Endodermal cell (in vitro differentiated cells): ENCODE measurements around the gene PGGT1B. TPM values are rescaled to one million over a fixed set of nuclear protein-coding genes. Genes with fewer than 3 reads are reported as not detected.

Experiments used
- DNase-seq: peaks from one replicate; pipeline ENCODE4 v3.0.0-alpha.2; 2017
- H3K27ac ChIP-seq: 2 replicates; pipeline ENCODE4 v1.5.1; 2013; ENCODE audit warnings: mild to moderate bottlenecking, low read depth, low read length, moderate library complexity
- H3K27me3 ChIP-seq: 2 replicates; pipeline ENCODE4 v1.6.1; 2013; ENCODE audit warnings: mild to moderate bottlenecking, low read length, moderate library complexity; ENCODE audit not compliant: insufficient read depth, control insufficient read depth, poor library complexity, severe bottlenecking
- H3K36me3 ChIP-seq: 2 replicates; pipeline ENCODE4 v1.7.0; 2013; ENCODE audit warnings: mild to moderate bottlenecking, low read length, moderate library complexity; ENCODE audit not compliant: control insufficient read depth, insufficient read depth
- H3K4me1 ChIP-seq: one replicate; pipeline ENCODE4 v1.7.0; 2013; ENCODE audit warnings: low read length; ENCODE audit not compliant: control insufficient read depth, insufficient read depth
- H3K4me3 ChIP-seq: 2 replicates; pipeline ENCODE4 v1.5.1; 2013; ENCODE audit warnings: mild to moderate bottlenecking, low read length, moderate library complexity
- H3K9ac ChIP-seq: 2 replicates; pipeline ENCODE4 v1.6.1; 2013; ENCODE audit warnings: mild to moderate bottlenecking, low read length, moderate library complexity; ENCODE audit not compliant: poor library complexity, severe bottlenecking; ENCODE audit errors: extremely low read depth
- H3K9me3 ChIP-seq: 2 replicates; pipeline ENCODE4 v1.6.1; 2013; ENCODE audit warnings: mild to moderate bottlenecking, low read length, moderate library complexity; ENCODE audit not compliant: control insufficient read depth
- H3K27ac Mint-ChIP-seq: 2 replicates; pipeline ENCODE4 v1.8.0; 2020; ENCODE audit warnings: mixed read lengths
- H3K27me3 Mint-ChIP-seq: 2 replicates; pipeline ENCODE4 v1.8.0; 2021; ENCODE audit warnings: mild to moderate bottlenecking, mixed read lengths; ENCODE audit not compliant: insufficient read depth
- H3K36me3 Mint-ChIP-seq: 2 replicates; pipeline ENCODE4 v1.8.0; 2020; ENCODE audit warnings: low read depth, mixed read lengths
- H3K4me1 Mint-ChIP-seq: 2 replicates; pipeline ENCODE4 v1.8.0; 2020; ENCODE audit warnings: mixed read lengths
- H3K4me3 Mint-ChIP-seq: 2 replicates; pipeline ENCODE4 v1.8.0; 2020; ENCODE audit warnings: mild to moderate bottlenecking, moderate library complexity, mixed read lengths
- H3K9me3 Mint-ChIP-seq: 2 replicates; pipeline ENCODE4 v1.8.0; 2020; ENCODE audit warnings: mild to moderate bottlenecking, mixed read lengths
- CTCF ChIP-seq: fragments of 200-600 bp; sonication (generic); conservative IDR thresholded peaks from 2 replicates; pipeline ENCODE4 v1.5.0; 2021; ENCODE audit warnings: antibody characterized with exemption, mild to moderate bottlenecking
- WGBS, 2 experiments: methylation state at CpG; one replicate each; pipeline versions ENCODE4 v1.1.5 to v1.1.7; 2013; ENCODE audit warnings: missing lambda C conversion rate in 2 of 2, mixed read lengths in 1 of 2; ENCODE audit not compliant: insufficient coverage in 1 of 2, insufficient read length in 1 of 2; 5-methylcytosine and 5-hydroxymethylcytosine counted together
- total RNA-seq, 2 donors: library from RNA; stranded (reverse); fragmentation: NEBNext Ultra II Directional in 1 of 2; extraction: Animal tissue kit (Norgen Biotek cat#: 25700) in 1 of 2; gene quantifications; 2 replicates in 1 of 2; 3 replicates in 1 of 2; pipeline ENCODE4 v1.2.1, GENCODE V29; 2021

Gene PGGT1B
- total RNA-seq, 2 donors from 2014 or later = 43.7 to 44.9 TPM

- Histone ChIP-seq H3K9ac (no peak overlapping the region), H3K27me3 (no peaks in the 10 kb centered on the region), H3K27ac (no peak overlapping the region), H3K36me3 (peaks cover 21% of the 10 kb centered on the region), H3K4me3 (no peak overlapping the region), H3K4me1 (no peaks in the 10 kb centered on the region), H3K9me3 (no peaks in the 10 kb centered on the region)
- TF ChIP-seq CTCF = no peak
- H3K27me3 Mint-ChIP-seq = no peaks in the 10 kb centered on the region
- H3K4me1 Mint-ChIP-seq = peaks cover 1% of the 10 kb centered on the region
- peaks cover 10% of the 10 kb centered on the region for H3K36me3 Mint-ChIP-seq
- H3K4me3 Mint-ChIP-seq = no peak overlapping the region
- no peaks in the 10 kb centered on the region for H3K9me3 Mint-ChIP-seq
- no peak overlapping the region for H3K27ac Mint-ChIP-seq
- DNase-seq = no peak
Measured at GRCh38 chr5:115243412-115243811, 19.3 kb downstream of the PGGT1B start.

- H3K27me3 ChIP-seq = no peaks in the 10 kb centered on the region
- Mint-ChIP-seq H3K4me1 (peaks cover 9% of the 10 kb centered on the region), H3K27me3 (no peaks in the 10 kb centered on the region), H3K36me3 (peaks cover 10% of the 10 kb centered on the region), H3K4me3 (no peak overlapping the region), H3K9me3 (no peaks in the 10 kb centered on the region), H3K27ac (no peak overlapping the region)
- H3K36me3 ChIP-seq = peaks cover 17% of the 10 kb centered on the region
- H3K9ac ChIP-seq = no peak overlapping the region
- no peaks in the 10 kb centered on the region for H3K4me1 ChIP-seq
- H3K27ac ChIP-seq = no peak overlapping the region
- no peak for DNase-seq
- no peaks in the 10 kb centered on the region for H3K9me3 ChIP-seq
- TF ChIP-seq CTCF = no peak
- 87 to 94% methylated on average over 3 to 4 of the region's 4 CpGs for WGBS, 2 experiments
- no peak overlapping the region for H3K4me3 ChIP-seq
Measured at GRCh38 chr5:115241881-115242642, 20.6 kb downstream of the PGGT1B start.

GRCh38 chr5:115237066-115237465 lies 25.6 kb downstream of the PGGT1B start:
- WGBS, 2 experiments = 50 to 62% methylated on average over 2 to 3 of the region's 3 CpGs
- H3K27ac ChIP-seq = no peak overlapping the region
- peaks cover 2% of the 10 kb centered on the region for H3K4me1 ChIP-seq
- no peak overlapping the region for H3K9ac ChIP-seq
- Mint-ChIP-seq H3K9me3 (no peaks in the 10 kb centered on the region), H3K27me3 (no peaks in the 10 kb centered on the region), H3K4me3 (peak overlapping the region; percentile 4), H3K36me3 (peaks cover 16% of the 10 kb centered on the region), H3K27ac (no peak overlapping the region), H3K4me1 (peaks cover 23% of the 10 kb centered on the region)
- DNase-seq = no peak
- H3K4me3 ChIP-seq = peak overlapping the region; percentile 26
- no peaks in the 10 kb centered on the region for H3K27me3 ChIP-seq
- TF ChIP-seq CTCF = no peak
- H3K36me3 ChIP-seq = peaks cover 34% of the 10 kb centered on the region
- H3K9me3 ChIP-seq = no peaks in the 10 kb centered on the region
